GM19397 (cell line): ENCODE results near the gene VDAC2.

ENCODE experiments used
- ATAC-seq: cut with Tn5 transposase; IDR thresholded peaks from one replicate; pipeline ENCODE4 v1.9.1; 2021; ENCODE audit warnings: mild to moderate bottlenecking, moderate library complexity; ENCODE audit not compliant: unreplicated experiment

VDAC2 gene

DNA sequence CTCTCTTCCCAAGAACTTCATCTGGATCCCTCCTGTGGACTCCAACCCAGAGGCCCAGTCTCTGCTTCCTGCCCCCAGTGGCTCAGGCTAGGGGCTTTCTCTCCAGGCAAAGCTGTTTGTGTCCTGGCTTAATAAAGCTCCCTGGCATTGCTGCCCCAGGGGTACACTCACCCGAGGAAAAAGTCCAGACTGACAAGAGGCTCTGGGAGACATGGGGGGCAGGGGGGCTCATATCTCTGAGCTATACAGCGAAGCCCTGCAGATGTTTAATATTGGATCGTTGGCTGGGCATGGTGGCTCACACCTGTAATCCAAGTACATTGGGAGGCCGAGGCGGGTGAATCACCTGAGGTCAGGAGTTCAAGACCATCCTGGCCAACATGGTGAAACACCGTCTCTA lies 35.9 kb downstream of the VDAC2 start:
- ATAC-seq: no peak

DNA sequence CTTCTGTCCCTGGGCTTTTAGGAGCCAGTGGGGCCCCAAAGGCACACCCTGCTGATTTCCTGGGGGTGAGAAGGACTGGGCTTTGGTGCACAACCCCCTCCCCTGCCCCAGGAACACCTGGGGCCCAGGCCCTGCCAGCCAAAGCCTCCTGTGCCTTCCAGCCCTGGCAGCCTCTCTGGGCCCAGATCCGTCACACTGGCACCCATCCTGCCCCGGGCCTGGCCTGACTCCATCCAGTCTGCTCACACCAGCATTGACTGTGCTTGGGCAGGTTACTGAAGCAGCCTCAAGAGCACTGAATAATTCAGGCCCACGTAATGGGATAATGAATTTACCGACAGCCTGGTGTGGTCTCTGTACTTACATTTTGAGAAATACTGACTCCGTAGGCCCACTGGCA lies 37.2 kb downstream of the VDAC2 start:
- ATAC-seq: no peak

DNA sequence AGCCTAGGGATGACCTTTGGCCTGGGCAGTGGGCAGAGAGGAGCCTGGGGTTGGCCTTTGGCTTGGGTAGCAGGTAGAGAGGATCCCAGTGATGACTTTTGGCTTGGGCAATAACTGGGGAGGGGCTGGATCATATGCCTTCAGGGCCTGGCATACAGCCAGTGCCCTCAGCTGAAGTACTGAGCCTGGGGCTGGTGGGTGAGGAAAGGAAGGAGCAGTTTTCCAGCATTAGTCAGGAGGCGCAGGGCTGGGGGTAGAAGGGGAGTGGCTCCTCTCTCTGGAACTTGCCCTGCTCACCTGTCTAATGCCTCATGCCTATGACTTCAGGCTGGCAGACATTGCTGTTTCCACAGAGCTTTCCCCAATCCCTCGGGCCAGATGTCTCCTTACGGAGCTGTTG lies 40.3 kb downstream of the VDAC2 start:
- ATAC-seq: no peak

DNA sequence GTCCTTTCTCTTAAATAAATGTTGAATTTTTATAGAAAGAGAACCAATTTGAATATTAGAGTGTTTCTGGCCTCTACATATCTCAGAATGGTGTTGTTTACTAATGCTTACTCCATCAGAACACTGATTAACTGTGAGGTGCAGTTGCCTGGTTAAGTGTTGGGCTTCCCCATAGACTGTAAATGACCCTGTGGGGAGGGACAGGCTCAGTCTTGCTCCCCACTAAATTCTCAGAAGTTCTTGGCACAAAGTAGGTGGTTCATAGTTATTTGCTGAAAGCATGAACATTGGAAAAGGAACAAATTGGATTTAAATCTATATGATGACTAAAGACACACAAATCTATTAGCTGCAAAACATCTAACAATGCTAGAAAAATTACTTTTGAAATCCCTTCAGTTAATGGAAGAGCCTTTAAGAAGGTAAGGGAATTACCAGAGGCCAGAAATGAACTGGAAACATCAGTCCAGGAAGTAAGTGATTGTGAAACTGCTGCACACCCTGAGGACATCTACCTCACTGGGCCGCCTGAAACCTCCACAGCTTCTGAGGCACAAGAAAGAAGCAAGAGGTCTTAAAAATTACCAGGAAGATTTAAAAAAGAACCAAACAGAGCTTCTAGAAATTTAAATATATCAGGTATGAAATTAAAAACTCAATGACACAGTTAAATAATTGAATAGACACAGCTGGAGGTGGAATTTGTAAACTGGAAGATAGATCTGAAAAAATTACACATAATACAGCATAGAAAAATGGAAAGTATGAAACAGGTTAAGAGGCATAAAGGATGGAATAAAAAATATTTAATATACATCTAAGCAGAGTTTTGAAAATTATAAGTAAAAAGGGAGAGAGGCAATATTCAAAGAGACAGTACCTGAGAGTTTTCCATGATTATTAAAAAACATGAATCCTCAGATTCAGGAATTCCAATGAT lies 43.0 kb downstream of the VDAC2 start:
- ATAC-seq: no peak

DNA sequence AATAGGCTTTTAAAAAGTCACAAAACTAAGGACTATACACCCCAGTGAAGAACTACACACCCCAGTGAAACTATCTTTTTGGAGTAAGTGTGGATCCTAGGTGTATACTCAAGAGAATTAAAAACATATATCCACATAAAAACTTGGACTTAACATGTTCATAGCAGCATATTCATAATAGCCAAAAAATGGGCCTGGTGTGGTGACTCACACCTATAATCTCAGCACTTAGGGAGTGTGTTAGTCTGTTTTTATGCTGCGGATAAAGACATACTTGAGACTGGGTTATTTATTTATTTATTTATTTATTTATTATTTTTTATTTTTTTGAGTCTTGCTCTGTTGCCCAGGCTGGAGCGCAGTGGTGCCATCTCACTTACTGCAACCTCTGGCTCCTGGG lies 44.1 kb downstream of the VDAC2 start:
- ATAC-seq: no peak

DNA sequence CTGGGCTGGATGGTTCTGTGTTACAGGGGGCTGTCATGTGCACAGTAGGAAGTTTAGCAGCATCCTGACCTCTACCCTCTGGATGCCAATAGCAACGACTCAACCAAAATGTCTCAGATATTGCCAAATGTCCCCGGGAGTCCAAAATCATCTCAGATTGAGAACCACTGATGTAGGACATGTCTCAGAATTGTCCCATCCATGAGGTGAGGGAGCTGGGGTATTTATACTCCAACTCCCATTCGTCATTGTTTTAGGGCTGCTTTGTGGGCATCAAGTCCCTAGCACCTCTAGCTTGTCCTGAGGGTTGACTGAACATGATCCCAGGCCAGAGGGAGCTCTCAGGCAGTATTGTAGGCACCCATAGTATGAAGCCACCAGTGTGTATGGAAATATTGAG lies 50.4 kb downstream of the VDAC2 start:
- no peak for ATAC-seq

DNA sequence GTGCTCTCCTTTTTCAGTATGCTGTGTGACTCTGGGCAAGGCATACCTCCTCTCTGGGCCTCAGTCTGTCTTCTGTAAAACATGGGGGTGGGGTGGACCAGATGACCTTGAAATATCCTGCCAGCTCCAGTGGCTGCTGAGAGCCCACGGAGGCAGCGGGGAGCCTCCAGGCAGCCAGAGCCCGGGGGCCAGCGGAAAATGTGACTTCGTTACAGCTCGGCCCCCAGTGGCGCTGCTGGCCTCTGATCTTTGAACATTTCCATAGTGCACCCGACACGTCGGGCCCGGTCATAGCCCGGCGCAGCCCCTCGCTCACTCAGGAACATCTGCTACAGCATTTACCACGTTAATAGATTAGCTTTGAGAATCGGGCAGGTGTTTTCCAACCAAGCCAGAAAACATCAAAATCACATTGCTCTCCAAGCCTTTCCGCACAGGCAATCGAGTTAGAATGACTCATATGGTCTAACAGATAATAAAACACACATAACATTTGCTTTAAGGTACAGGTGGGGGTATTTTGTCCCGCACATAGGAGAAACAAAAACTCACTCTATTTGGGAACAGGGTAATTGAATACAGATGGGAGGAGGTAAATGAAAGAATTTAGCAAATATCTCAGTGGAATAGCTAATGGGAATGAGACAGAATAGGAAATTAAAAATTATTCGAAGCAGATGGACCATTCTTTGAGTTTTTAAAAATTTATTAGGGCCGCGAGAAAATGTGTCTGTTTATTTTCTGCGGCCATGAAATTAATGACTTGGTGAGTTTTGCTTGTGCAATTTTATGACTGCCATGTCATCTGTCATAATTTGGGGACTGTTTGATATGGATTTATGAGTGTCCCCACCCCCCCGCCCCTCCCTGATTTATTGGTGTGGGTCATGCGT lies 51.5 kb downstream of the VDAC2 start:
- ATAC-seq: no peak

DNA sequence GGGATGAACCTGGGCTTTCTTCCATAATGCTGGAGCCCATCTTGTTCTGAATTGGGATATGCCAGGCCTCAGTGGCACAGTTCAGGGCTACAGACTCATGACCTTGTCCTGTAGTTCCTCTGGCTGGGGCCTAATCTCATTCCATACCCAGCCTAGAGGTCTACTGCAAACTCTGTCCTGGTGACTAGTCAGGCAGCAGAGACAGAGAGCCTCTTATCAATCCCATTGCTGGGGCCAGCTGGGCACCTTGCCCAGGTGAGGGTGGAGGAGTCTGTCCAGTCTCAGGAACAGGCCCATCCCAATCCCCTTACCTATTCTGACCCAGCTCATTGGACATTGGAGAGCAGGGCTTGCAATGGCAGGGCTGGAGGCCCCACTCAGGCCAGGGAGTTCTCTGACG lies 53.2 kb downstream of the VDAC2 start:
- no peak for ATAC-seq

DNA sequence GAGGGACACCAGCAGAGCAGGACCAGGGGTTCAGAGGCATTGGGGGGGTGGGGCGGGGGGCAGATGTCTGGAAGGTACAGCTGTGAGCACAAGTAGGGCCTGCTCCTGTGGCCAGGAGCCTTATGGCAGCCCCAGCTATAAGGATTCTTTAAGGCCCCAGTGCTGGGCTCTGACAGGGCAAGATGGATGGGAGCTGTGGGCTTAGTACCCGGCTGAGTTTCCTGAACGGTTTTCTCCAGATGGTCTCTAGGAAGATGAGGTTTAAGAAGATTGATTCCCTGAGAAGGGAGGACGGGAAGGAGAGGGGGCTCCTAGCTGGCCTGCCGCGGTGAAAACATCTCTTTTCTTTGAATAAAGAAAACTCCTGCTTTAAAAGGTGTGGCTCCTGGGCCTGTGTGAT lies 55.3 kb downstream of the VDAC2 start:
- no peak for ATAC-seq

DNA sequence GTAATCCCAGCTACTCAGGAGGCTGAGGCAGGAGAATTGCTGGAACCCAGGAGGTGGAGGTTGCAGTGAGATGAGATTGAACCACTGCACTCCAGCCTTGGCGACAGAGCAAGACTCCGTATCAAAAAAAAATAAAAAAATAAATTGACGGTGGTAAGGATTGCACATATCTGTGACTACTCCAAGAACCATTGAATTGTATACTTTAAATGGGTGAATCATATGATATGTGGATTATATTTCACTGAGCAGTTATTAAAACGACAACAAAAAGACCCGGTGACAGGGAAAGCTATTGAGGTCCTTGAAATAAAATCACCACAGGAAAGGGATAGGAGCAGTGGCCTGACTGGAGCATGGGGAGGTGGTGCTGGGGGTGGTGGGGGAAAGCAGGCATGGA lies 56.3 kb downstream of the VDAC2 start:
- no peak for ATAC-seq

DNA sequence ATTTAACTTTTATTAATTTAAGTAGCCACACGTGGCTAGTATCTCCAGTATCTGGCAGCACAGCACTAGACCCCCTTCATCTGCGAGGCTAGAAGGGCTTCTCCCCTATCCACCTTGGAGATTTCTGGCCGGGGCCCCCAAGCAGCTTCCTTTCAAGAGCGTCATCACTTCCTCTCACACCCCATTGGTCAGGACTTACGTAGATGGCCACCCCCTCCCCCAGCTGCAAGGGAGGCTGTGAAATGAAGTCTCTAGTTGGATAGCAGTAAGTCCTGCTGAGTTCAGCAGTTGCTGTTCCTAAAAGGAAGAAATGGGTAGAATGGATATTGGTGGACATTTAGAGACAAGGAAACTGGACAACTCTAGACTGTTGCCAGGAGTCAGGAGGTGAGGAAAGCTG lies 59.0 kb downstream of the VDAC2 start:
- no peak for ATAC-seq

DNA sequence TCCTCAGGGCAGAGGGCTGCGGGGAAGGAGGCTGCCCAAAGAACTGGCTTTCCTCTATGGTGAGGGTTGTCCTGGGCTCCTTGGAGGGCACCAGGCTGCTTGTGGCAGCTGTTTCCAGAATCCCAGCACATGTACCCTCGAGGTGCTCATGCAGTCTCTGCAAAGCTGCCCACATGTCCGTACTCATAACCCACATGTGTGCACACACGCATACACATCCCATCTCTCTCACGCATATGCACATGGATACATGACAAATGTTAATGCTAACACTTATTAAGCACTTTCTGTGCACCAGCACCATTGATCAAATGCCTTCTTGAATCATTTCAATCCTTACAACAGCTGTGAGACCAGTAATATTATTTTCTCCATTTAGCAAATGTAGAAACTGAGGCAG lies 61.5 kb downstream of the VDAC2 start:
- ATAC-seq: no peak

DNA sequence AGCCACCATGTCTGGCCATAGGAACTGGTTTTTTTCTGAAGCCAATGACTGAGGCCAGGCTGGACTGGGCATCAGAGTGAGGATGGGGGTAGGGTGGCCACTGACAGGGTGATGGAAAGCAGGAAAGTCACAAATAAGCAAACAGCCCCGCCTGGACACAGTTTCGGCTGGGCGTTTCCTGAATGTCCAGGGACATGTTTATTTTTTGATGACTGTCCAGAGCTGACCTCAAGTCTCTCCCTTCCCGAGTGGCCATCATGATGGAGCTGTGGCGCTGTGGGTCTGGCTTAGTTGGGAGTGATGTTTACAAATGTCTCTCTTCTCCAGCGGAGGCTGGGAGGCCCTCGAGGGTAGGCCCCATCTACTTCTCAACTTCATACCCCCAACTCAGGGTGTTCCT lies 62.3 kb downstream of the VDAC2 start:
- ATAC-seq: no peak

DNA sequence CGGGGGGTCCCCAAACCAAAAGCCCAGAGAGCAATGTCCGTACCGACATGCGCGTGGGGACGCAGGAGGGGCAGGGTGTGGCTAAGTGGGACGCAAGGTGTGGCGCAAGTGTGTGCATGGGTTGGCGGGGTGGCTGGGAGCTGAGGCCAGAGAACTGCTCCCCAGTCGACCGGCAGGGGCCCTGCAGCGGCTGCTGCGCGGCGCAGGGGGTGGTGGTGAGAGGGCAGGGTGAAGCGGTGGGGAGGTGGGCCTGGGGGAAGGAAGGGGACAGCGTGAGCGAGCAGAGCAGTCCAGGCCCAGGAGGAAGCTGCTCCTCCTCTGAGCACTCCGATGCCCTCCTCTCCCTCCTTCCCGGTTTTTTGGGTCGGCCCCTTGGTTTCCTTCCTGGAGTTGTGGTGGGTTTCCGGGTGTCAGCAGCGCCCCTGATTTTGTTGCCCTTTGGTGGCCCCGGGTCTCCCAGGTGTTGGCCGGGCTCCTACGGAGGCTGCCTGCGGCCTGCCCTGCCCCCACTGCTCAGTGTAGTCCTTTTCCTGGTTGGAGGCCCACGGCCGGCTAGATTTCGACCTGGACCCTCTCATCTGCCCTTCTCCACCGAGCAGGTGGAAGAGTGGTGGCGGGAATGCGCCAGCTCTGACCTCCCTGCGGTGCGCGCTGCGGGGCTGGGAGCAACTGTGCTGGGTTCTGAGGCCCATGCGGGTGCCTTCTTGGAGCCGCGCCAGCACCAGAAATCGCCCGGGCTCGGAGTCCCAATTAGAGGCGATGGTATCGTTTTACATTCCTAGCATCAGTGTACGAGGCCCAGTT lies 65.7 kb downstream of the VDAC2 start:
- ATAC-seq: no peak

DNA sequence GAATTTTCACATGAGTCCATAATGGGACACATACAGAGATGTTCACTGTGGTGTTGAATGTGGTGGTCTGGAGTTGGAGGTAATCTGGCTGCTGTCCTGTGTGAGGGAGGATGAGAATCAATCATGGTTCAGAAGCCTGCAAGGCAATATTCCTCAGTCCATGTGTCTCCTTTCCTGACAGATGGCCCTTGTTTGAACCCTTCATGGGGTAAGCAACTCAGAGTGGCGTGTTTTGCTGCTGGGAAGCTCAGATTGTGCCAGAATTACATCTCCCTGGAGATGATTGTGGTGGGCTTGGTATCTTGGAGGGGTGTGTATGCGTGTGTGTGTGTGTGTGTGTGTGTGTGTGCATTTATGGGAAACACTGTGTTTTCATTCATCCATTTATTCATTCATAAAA lies 69.6 kb downstream of the VDAC2 start:
- no peak for ATAC-seq
